Suprapubic skin (tissue), 4 donors: Measurements from ENCODE around the gene NKX2-3. TPM values are rescaled to one million over a fixed set of nuclear protein-coding genes. Genes with fewer than 3 reads are reported as not detected.

ENCODE experiments used
- DNase-seq, 2 donors: peaks; one replicate each; pipeline ENCODE4 v3.0.0-alpha.2; 2019; ENCODE audit warnings: low spot score in 2 of 2
- H3K27ac ChIP-seq: fragments of 200-600 bp; sonication (generic); one replicate; pipeline ENCODE4 v1.5.1; 2019
- H3K27me3 ChIP-seq: fragments of 200-600 bp; sonication (generic); one replicate; pipeline ENCODE4 v1.5.1; 2019
- H3K36me3 ChIP-seq: fragments of 200-600 bp; sonication (generic); one replicate; pipeline ENCODE4 v1.5.1; 2019
- H3K4me1 ChIP-seq: fragments of 200-600 bp; sonication (generic); one replicate; pipeline ENCODE4 v1.5.1; 2019
- H3K4me3 ChIP-seq: fragments of 200-600 bp; sonication (generic); one replicate; pipeline ENCODE4 v1.5.1; 2019; ENCODE audit warnings: mild to moderate bottlenecking
- H3K9me3 ChIP-seq: fragments of 200-600 bp; sonication (generic); one replicate; pipeline ENCODE4 v1.5.1; 2019
- CTCF ChIP-seq, 2 donors: fragments of 200-600 bp in 1 of 2; fragments of 450-650 bp in 1 of 2; sonication (generic) in 1 of 2; IDR thresholded peaks; one replicate each; pipeline ENCODE4 v1.5.1; 2016 to 2019; ENCODE audit warnings: antibody characterized with exemption in 2 of 2, mild to moderate bottlenecking in 1 of 2, moderate library complexity in 1 of 2
- EP300 ChIP-seq: sonication (generic); formaldehyde crosslinking; IDR thresholded peaks from one replicate; pipeline ENCODE4 v1.6.1; 2017; ENCODE audit warnings: antibody characterized with exemption
- POLR2A ChIP-seq, 2 donors: fragments of 450-650 bp; IDR thresholded peaks; one replicate each; pipeline ENCODE4 v1.6.1; 2017; ENCODE audit warnings: antibody characterized with exemption in 2 of 2, mild to moderate bottlenecking in 2 of 2, moderate library complexity in 2 of 2
- POLR2AphosphoS5 ChIP-seq, 3 donors: sonication (generic); formaldehyde crosslinking; IDR thresholded peaks; one replicate each; pipeline ENCODE4 v1.6.1; 2017; ENCODE audit warnings: antibody characterized with exemption in 3 of 3
- WGBS: methylation state at CpG from one replicate; pipeline ENCODE4 v1.1.5; 2018; 5-methylcytosine and 5-hydroxymethylcytosine counted together
- total RNA-seq, 4 donors: library from RNA; depleted of rRNA; stranded (reverse); fragments of >200 nt; gene quantifications; one replicate each; pipeline ENCODE4 v1.1.0, GENCODE V29; 2016

Gene NKX2-3
- total RNA-seq, 4 donors from 2014 or later, result not detected

- Histone ChIP-seq H3K4me1 (peaks cover 59% of the 10 kb centered on the region), H3K9me3 (no peaks in the 10 kb centered on the region), H3K27ac (no peak overlapping the region), H3K36me3 (no peaks in the 10 kb centered on the region), H3K4me3 (peak overlapping the region; percentile 50), H3K27me3 (peaks cover 100% of the 10 kb centered on the region)
- WGBS, result 22% methylated on average over 26 of the region's 26 CpGs
- TF ChIP-seq POLR2AphosphoS5 (IDR thresholded peaks at IDR 0.05) (no peak), POLR2A (IDR thresholded peaks at IDR 0.05) (no peak), EP300 (no peak), CTCF (IDR thresholded peaks at IDR 0.05) (no peak)
- DNase-seq, result no peak
Observed at GRCh38 chr10:99534450-99534938, 1.8 kb downstream of the NKX2-3 start.

- no peaks in the 10 kb centered on the region for H3K36me3 ChIP-seq
- H3K27ac ChIP-seq, result no peak overlapping the region
- 0% methylated on average over 4 of the region's 100 CpGs for WGBS
- peak overlapping the region; percentile 50 for H3K4me3 ChIP-seq
- peaks cover 100% of the 10 kb centered on the region for H3K27me3 ChIP-seq
- TF ChIP-seq EP300 (no peak), POLR2AphosphoS5 (IDR thresholded peaks at IDR 0.05) (no peak), POLR2A (IDR thresholded peaks at IDR 0.05) (no peak), CTCF (IDR thresholded peaks at IDR 0.05) (no peak)
- H3K9me3 ChIP-seq, result no peaks in the 10 kb centered on the region
- peaks cover 60% of the 10 kb centered on the region for H3K4me1 ChIP-seq
- DNase-seq, result no peak
Observed at GRCh38 chr10:99534939-99535763, 2.4 kb downstream of the NKX2-3 start.

- WGBS, result 22% methylated on average over 21 of the region's 42 CpGs
- Histone ChIP-seq H3K27ac (no peak overlapping the region), H3K4me1 (peaks cover 60% of the 10 kb centered on the region), H3K36me3 (no peaks in the 10 kb centered on the region), H3K27me3 (peaks cover 100% of the 10 kb centered on the region), H3K4me3 (peak overlapping the region; percentile 50), H3K9me3 (no peaks in the 10 kb centered on the region)
- TF ChIP-seq CTCF (IDR thresholded peaks at IDR 0.05) (no peak), EP300 (no peak), POLR2A (IDR thresholded peaks at IDR 0.05) (no peak), POLR2AphosphoS5 (IDR thresholded peaks at IDR 0.05) (no peak)
- DNase-seq, result no peak
Observed at GRCh38 chr10:99535764-99536337, 3.1 kb downstream of the NKX2-3 start.

- 17% methylated on average over 26 of the region's 40 CpGs for WGBS
- DNase-seq, result no peak
- no peak overlapping the region for H3K27ac ChIP-seq
- H3K27me3 ChIP-seq, result peaks cover 100% of the 10 kb centered on the region
- H3K4me1 ChIP-seq, result peaks cover 59% of the 10 kb centered on the region
- H3K4me3 ChIP-seq, result peak overlapping the region; percentile 50
- no peaks in the 10 kb centered on the region for H3K36me3 ChIP-seq
- no peak for TF ChIP-seq POLR2A (IDR thresholded peaks at IDR 0.05)
- no peaks in the 10 kb centered on the region for H3K9me3 ChIP-seq
Observed at GRCh38 chr10:99536338-99537085, 3.8 kb downstream of the NKX2-3 start.

GRCh38 chr10:99537086-99537988, 4.6 kb downstream of the NKX2-3 start:
- peak overlapping the region; percentile 50 for H3K4me3 ChIP-seq
- no peaks in the 10 kb centered on the region for H3K9me3 ChIP-seq
- WGBS, result 13% methylated on average over 39 of the region's 64 CpGs
- TF ChIP-seq POLR2AphosphoS5 (IDR thresholded peaks at IDR 0.05) (no peak), EP300 (no peak), CTCF (IDR thresholded peaks at IDR 0.05) (no peak), POLR2A (IDR thresholded peaks at IDR 0.05) (no peak)
- H3K27me3 ChIP-seq, result peaks cover 100% of the 10 kb centered on the region
- H3K4me1 ChIP-seq, result peaks cover 57% of the 10 kb centered on the region
- no peak overlapping the region for H3K27ac ChIP-seq
- DNase-seq, result no peak
- no peaks in the 10 kb centered on the region for H3K36me3 ChIP-seq
